ENCODE data around the gene RIC8A. TPM values are rescaled to one million over a fixed set of nuclear protein-coding genes. Genes with fewer than 3 reads are reported as not detected.
A peak's percentile ranks its signal among the peaks of the same experiment; 100 is the strongest.

The RIC8A gene
- polyA plus RNA-seq, 6 donors from 2014 or later: 66.8 to 83.6 (median 72.6) TPM

DNA sequence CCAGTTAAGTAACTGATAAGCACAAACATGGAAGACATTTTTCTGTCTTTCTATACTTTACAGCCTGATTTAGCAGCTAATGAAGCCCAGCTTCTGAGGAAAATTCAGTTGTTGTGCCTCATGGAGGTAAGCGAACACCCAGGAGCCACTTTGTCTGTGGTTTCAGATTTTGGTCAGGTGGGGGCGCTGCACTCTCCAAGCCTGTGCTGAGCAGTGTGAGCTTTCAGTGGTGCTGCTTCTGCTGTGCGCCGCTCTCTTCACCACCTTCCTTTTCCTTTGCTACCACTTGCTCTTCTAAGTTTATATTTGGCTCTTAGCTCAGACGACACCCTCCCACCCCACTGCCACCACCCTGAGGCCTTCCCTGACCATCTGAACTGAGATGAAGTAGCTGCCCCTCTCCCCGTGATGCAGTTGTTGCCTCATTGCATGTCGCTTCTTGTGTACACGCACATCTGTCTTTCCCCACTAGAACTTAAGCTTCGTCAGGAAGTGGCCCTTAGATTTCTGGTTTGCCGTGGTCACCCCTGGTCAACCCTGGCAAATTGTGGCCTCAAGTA lies 43.3 kb downstream of the RIC8A start:
- Mint-ChIP-seq H3K4me3 (no peak overlapping the region), H3K27ac (peak overlapping the region in 4 of 6 donors; percentile 39 to 85 (median 60)), H3K36me3 (peaks cover 6 to 45% of the 10 kb centered on the region in 2 donors), H3K9me3 (no peaks in the 10 kb centered on the region), H3K4me1 (peaks cover 0 to 7% (median 0%) of the 10 kb centered on the region in 3 donors), H3K27me3 (no peaks in the 10 kb centered on the region)
- DNase-seq (peak; percentile 74), ATAC-seq (ENCODE audit: low read depth in 2 of 2) (peak; percentile 94 to 99)

DNA sequence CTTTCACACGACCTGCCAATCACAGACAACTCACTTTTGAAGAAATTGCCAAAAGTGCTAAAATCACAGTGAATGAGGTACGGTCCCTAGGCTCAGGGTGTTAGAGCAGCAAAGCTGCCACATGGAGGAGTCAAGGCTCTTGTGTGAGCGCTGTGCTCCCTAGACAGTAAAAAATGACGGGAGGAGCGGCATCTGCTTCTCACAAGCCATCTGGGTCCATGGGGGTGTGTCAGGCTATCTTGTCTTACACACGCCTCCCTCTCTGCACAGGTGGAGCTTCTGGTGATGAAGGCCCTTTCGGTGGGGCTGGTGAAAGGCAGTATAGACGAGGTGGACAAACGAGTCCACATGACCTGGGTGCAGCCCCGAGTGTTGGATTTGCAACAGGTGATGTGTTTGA lies 44.0 kb downstream of the RIC8A start:
- Mint-ChIP-seq H3K4me1 (peaks cover 0 to 7% (median 0%) of the 10 kb centered on the region in 3 donors), H3K27me3 (no peaks in the 10 kb centered on the region), H3K27ac (peak overlapping the region in 2 of 6 donors; percentile 76 to 83), H3K9me3 (no peaks in the 10 kb centered on the region), H3K4me3 (no peak overlapping the region), H3K36me3 (peaks cover 6 to 44% of the 10 kb centered on the region in 2 donors)
- DNase-seq (no peak), ATAC-seq (ENCODE audit: low read depth in 2 of 2) (peak in 1 of 2 donors; percentile 33)

DNA sequence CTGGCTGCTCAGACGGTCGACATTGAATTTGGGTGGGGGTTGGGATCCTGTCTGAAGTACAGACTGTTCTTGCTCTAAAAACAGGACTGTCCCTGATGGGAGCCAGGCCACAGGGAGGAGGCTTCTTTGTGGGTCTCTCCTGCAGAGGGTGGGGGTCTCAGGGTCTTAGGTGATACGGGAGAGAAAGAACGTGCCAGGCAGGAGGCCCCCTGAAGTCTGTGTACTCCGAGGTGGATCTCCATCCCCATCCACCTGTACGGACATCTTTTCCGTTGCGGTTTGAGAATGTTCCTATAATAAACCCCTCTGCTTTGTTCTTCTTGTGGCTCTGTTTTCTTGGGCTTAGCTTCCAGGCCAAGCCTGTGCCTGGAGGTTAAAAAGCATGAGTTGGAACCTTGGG lies 45.2 kb downstream of the RIC8A start:
- Mint-ChIP-seq H3K27ac (no peak overlapping the region), H3K36me3 (peaks cover 5 to 33% of the 10 kb centered on the region in 2 donors), H3K4me1 (peaks cover 4 to 18% (median 7%) of the 10 kb centered on the region in 3 donors), H3K27me3 (no peaks in the 10 kb centered on the region), H3K9me3 (no peaks in the 10 kb centered on the region), H3K4me3 (no peak overlapping the region)
- no peak for ATAC-seq (ENCODE audit: low read depth in 2 of 2)
- no peak for DNase-seq

DNA sequence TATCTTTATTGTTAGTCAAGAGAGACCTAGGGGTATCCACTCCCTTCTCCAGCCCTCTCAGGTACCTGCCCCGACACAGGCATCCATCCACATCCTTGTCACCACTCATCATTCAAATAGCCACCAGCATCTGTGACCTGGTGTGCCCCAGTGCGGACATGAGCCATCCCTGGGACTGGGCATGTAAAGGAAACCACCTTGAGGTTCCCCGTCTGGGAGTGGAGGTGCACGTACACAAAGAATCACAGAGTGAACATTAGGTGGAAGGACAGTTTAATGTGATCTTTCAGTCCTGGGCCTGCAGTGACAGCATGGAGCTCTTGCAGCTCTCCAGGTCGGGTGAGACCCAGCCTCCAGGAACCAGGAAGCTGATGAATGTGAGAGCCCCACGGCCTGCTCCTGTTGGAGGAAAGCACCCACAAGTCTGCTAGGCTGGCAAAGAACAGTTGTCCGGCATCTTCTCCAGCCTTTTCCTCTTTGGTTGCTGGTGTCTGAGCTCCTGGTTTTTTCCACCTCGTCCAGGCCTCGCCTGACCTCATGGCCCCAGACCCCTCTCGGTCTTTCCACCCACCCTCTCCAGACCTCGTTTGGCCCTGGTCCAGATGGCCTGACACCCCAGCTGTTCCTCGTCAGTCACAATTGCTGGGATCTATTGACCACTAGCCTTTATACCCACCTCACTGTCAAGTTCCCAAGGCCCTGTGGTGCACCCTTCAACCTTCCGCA lies 45.8 kb downstream of the RIC8A start:
- no peak for DNase-seq
- Mint-ChIP-seq H3K4me3 (no peak overlapping the region), H3K27me3 (no peaks in the 10 kb centered on the region), H3K27ac (peak overlapping the region in 1 of 6 donors; percentile 17), H3K36me3 (peaks cover 0 to 33% of the 10 kb centered on the region in 2 donors), H3K4me1 (peaks cover 10 to 24% (median 14%) of the 10 kb centered on the region in 3 donors), H3K9me3 (no peaks in the 10 kb centered on the region)
- ATAC-seq (ENCODE audit: low read depth in 2 of 2): no peak

DNA sequence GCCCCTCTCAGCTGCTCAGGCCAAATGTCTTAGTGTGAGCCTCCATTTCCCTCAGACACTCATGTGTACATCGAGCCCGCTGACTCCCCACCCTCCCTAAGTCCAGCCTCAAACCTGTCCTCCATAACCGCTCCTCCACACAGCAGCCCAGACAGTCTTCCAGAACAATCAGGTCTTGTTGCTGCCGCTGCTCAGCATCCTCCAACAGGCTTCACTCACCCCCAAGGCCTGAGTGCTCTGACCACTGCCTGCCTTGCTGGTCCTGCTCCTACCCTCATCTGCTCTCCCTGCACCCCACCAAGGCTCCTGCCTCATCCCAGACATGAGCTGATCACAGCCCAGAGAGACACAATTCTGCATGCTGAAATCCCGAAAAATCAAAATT lies 46.4 kb downstream of the RIC8A start:
- Mint-ChIP-seq H3K27me3 (no peaks in the 10 kb centered on the region), H3K36me3 (peaks cover 0 to 32% of the 10 kb centered on the region in 2 donors), H3K4me1 (peaks cover 11 to 25% (median 16%) of the 10 kb centered on the region in 3 donors), H3K9me3 (no peaks in the 10 kb centered on the region), H3K4me3 (no peak overlapping the region), H3K27ac (peak overlapping the region in 3 of 6 donors; percentile 17 to 29 (median 21))
- DNase-seq (no peak), ATAC-seq (ENCODE audit: low read depth in 2 of 2) (no peak)

DNA sequence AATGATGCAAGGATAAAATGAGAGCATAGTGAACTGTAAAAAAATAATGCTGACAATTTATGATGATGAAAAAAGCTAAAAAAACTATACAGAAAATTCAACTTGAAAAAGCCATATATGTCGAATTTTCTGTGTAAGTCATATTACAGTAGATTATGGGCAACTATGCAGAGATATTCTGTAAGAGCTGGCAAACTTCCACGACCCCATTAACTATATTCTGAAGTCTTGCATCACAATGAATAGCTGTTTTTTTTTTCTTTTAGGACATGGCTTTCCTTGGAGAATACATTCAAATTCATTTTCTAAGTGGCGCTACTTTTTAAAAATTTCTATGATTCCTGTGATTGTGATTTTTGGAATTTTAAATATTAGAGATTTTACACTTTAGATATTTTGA lies 47.7 kb downstream of the RIC8A start:
- H3K27me3 Mint-ChIP-seq: no peaks in the 10 kb centered on the region
- peaks cover 11 to 30% (median 22%) of the 10 kb centered on the region in 3 donors for H3K4me1 Mint-ChIP-seq
- DNase-seq (no peak), ATAC-seq (ENCODE audit: low read depth in 2 of 2) (no peak)
- H3K4me3 Mint-ChIP-seq: no peak overlapping the region
- H3K27ac Mint-ChIP-seq: no peak overlapping the region
- H3K9me3 Mint-ChIP-seq: no peaks in the 10 kb centered on the region
- peaks cover 0 to 23% of the 10 kb centered on the region in 2 donors for H3K36me3 Mint-ChIP-seq

DNA sequence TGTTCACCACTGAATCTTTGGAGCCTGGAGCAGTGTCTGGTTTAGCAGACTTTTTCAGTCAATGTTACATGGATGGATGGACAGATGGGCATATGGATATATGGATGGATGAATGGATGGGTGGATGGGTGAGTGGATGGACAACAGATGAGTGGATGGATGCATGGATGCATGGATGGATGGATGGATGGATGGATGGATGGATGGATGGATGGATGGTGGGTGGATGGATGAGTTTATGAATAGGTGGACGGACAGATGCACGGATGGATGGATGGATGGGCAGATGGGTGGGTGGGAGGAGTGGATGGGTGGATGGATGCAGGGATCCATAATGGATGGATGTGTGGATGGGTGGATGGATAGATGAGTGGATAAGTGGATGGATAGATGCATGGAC lies 48.3 kb downstream of the RIC8A start:
- Mint-ChIP-seq H3K27me3 (no peaks in the 10 kb centered on the region), H3K9me3 (no peaks in the 10 kb centered on the region), H3K27ac (peak overlapping the region in 1 of 6 donors; percentile 74), H3K36me3 (peaks cover 0 to 26% of the 10 kb centered on the region in 2 donors), H3K4me1 (peaks cover 11 to 26% (median 23%) of the 10 kb centered on the region in 3 donors), H3K4me3 (peak overlapping the region in 1 of 8 donors; percentile 24)
- ATAC-seq (ENCODE audit: low read depth in 2 of 2) (no peak), DNase-seq (no peak)

DNA sequence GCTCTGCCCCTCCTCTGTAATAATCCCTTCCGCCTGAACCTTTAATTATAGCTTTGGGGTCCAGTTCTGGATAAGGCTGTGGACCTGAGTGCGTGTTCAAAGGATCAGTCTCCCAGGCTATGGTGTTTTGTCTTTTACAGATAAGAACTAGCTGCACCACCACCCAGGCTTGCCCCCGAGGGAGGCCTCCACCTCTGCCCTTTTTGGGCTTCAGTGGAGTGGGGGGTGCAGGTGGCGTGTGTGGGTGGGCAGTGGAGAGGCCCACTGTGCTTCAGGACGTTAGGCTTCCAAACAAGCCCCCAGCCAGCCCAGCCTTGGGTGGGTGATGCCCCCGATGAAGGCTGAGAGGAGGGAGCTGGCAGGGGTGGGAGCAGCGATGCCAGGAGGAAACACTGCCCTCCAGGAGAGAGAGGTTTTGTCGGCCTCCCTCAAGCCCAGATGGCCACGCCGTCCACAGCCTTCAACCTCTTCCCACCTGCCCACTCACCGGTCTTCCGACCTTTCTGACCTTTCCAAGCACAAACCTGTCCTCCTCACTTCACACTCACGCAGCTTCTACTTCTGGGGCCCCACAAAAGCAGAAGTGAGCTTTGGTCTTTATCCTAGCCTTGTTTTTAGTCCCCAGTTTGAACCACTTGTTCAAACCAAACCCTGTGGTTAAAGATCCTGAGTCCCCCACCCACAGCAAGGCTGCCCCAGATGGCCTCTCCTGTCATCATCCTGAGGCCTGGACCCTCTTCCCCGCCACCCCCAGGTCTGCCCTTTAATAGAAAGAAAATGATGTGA lies 49.6 kb downstream of the RIC8A start:
- Mint-ChIP-seq H3K4me3 (peak overlapping the region in 6 of 8 donors; percentile 20 to 77 (median 44)), H3K36me3 (peaks cover 0 to 24% of the 10 kb centered on the region in 2 donors), H3K27me3 (no peaks in the 10 kb centered on the region), H3K9me3 (peaks cover 0 to 2% (median 0%) of the 10 kb centered on the region in 7 donors), H3K4me1 (peaks cover 11 to 23% (median 23%) of the 10 kb centered on the region in 3 donors), H3K27ac (peak overlapping the region in 2 of 6 donors; percentile 11 to 21)
- DNase-seq (no peak), ATAC-seq (ENCODE audit: low read depth in 2 of 2) (peak; percentile 49 to 73)

DNA sequence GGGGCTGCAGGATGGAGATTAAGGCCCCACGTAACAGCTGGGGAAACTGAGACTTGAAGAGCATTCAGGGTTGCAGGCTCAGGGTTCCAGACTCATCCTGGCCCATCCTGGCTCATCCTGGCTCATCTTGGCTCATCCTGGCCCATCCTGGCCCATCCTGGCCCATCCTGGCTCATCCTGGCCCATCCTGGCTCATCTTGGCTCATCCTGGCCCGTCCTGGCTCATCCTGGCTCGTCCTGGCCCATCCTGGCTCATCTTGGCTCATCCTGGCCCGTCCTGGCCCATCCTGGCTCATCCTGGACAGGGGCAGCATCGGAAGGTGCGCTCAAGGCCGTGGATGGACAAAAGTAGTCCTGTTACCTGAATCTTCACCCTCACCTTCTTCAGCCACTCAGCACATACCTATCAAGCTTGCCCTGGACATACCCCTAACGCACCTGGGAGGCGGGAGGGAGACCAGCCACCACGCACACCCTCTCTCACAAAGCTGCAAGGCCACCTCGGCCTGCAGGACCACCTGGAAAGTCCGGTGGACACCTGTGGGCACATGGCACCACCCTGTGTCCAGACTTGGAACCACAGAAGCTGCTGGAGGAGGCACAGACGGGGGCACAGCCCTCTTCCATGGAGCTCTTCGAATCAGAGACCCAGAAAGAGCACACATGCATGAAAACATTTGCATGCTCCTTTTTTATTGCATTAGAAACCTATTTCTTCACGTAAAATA lies 50.4 kb downstream of the RIC8A start:
- Mint-ChIP-seq H3K9me3 (peaks cover 0 to 2% (median 0%) of the 10 kb centered on the region in 7 donors), H3K27ac (peak overlapping the region in 4 of 6 donors; percentile 37 to 92 (median 64))
- peak in 1 of 2 donors; percentile 25 for ATAC-seq (ENCODE audit: low read depth in 2 of 2)

DNA sequence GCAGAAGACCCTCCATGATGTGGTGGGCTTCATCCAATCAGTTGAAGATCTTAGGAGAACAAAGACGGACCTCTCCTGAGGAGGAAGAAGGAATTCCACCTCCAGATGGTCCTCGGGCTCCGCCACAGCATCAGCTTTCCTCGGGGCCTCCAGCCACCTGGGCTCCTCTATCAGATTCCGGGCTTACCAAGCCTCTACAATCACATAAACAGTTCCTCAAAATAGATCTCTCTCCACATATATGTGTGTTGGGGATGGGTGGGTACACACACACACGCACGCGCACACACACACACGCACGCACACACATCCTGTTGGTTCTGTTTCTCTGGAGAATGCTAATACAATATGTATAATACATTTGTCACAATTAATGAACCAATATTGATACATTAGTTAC lies 51.9 kb downstream of the RIC8A start:
- DNase-seq (no peak), ATAC-seq (ENCODE audit: low read depth in 2 of 2) (no peak)
- Mint-ChIP-seq H3K4me3 (peak overlapping the region in 1 of 8 donors; percentile 15), H3K9me3 (peaks cover 0 to 2% (median 0%) of the 10 kb centered on the region in 7 donors), H3K4me1 (peaks cover 11 to 25% (median 23%) of the 10 kb centered on the region in 3 donors), H3K36me3 (peaks cover 0 to 8% of the 10 kb centered on the region in 2 donors), H3K27me3 (no peaks in the 10 kb centered on the region), H3K27ac (no peak overlapping the region)

More for the DNA sequence above, 50.4 kb downstream of the RIC8A start:
- Mint-ChIP-seq H3K27me3 (no peaks in the 10 kb centered on the region), H3K36me3 (peaks cover 0 to 16% of the 10 kb centered on the region in 2 donors), H3K4me1 (peaks cover 11 to 25% (median 23%) of the 10 kb centered on the region in 3 donors), H3K4me3 (peak overlapping the region in 4 of 8 donors; percentile 16 to 54 (median 36))
- no peak for DNase-seq

DNA sequence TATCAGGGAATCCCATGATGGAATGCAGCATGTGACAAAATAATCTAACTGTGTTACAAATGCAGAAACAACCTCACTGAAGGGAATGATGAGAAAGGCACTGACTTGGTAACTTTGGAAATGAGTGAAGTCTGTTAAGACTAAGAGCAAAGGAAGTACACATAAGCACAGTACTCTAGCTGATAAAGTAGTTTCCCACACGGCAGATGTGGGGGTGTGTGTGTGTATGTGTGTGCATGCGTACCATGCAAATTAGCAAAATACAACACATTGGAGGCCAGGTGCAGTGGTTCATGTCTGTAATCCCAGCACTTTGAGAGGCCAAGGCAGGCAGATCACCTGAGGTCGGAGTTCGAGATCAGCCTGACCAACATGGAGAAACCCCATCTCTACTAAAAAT lies 54.1 kb downstream of the RIC8A start:
- Mint-ChIP-seq H3K27ac (no peak overlapping the region), H3K9me3 (peaks cover 0 to 2% (median 0%) of the 10 kb centered on the region in 7 donors), H3K36me3 (peaks cover 0 to 8% of the 10 kb centered on the region in 2 donors), H3K4me3 (no peak overlapping the region), H3K4me1 (peaks cover 11 to 25% (median 23%) of the 10 kb centered on the region in 3 donors), H3K27me3 (no peaks in the 10 kb centered on the region)
- DNase-seq: no peak
- no peak for ATAC-seq (ENCODE audit: low read depth in 2 of 2)

All from naive B cell (primary cell).